ENCODE data around the gene CFAP77.

DNA sequence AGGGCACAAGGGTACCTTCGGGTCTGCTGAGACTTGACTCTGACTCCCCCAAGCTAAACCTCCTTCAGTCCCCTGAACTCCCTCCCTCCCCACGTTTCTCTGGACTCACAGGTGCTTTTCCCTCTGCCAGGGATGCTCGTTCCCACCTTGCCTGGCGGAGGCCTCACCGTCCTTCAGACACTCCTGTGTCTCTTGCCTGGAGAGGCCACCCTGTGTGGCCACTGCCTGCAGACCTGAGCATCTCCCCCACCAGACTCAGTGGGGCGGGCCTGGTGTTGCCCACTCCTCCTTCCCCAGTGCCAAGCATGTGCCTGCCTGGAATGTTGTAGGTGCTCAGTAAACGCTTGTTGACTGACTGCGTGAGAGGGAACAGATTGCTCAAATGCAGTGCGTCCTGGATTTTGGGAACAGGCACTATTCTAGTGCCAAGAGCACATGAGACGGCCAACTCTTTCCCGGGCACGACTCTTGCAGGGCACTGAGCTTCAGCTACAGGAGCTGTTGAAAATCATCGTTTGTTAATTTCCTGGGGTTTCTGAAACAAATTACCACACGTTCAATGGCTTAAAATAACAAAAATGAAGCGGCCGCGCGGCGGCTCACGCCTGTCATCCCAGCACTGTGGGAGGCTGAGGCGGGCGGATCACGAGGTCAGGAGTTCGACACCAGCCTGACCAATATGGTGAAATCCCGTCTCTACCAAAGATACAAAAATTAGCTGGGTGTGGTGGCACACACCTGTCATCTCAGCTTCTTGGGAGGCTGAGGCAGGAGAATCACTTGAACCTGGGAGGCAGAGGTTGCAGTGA is 101.4 kb downstream of the CFAP77 start:
- TF ChIP-seq BHLHE40 (IDR thresholded peaks at IDR 0.05; ENCODE audit: borderline replicate concordance) = no peak
- TF ChIP-seq FOXM1 (IDR thresholded peaks at IDR 0.05; ENCODE audit: borderline replicate concordance) = no peak
- TF ChIP-seq FOXA1 (IDR thresholded peaks at IDR 0.05) = no peak
- no peak for TF ChIP-seq CTBP1 (IDR thresholded peaks at IDR 0.05; ENCODE audit: borderline replicate concordance)
- TF ChIP-seq ARNT (IDR thresholded peaks at IDR 0.05) = no peak
- no peak for TF ChIP-seq TARDBP (IDR thresholded peaks at IDR 0.05)
- TF ChIP-seq SUZ12 (IDR thresholded peaks at IDR 0.05) = no peak
- TF ChIP-seq SP1 (IDR thresholded peaks at IDR 0.05) = no peak
- no peak for TF ChIP-seq FOXK2 (IDR thresholded peaks at IDR 0.05)
- no peak for TF ChIP-seq ELF4 (IDR thresholded peaks at IDR 0.05)
- TF ChIP-seq, protein P1, sequence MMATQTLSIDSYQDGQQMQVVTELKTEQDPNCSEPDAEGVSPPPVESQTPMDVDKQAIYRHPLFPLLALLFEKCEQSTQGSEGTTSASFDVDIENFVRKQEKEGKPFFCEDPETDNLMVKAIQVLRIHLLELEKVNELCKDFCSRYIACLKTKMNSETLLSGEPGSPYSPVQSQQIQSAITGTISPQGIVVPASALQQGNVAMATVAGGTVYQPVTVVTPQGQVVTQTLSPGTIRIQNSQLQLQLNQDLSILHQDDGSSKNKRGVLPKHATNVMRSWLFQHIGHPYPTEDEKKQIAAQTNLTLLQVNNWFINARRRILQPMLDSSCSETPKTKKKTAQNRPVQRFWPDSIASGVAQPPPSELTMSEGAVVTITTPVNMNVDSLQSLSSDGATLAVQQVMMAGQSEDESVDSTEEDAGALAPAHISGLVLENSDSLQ (IDR thresholded peaks at IDR 0.05) = no peak
- TF ChIP-seq L3MBTL2 (conservative IDR thresholded peaks at IDR 0.05) = no peak
- TF ChIP-seq NFRKB (IDR thresholded peaks at IDR 0.05) = no peak
- no peak for TF ChIP-seq ZNF384 (IDR thresholded peaks at IDR 0.05)

All from HEK293T (cell line).